ENCODE measurements around the gene ABCC10.

GRCh38 chr6:43494766-43495165 is 67.4 kb downstream of the ABCC10 start:
- no peak for TF ChIP-seq CTCF (IDR thresholded peaks at IDR 0.05; ENCODE audit: low read length)
- TF ChIP-seq EZH2 (optimal IDR thresholded peaks at IDR 0.05; ENCODE audit: low read depth, low read length), result no peak

All from MM.1S (cell line).